AG04450 (cell line): Measurements from ENCODE around the gene SNRPF. TPM values are rescaled to one million over a fixed set of nuclear protein-coding genes. Genes with fewer than 3 reads are reported as not detected.
"Not testable (repeated sequence)": the region's sequence is repeated elsewhere in the genome, so short reads cannot be mapped to it uniquely, and the experiment has no call there.

Experiments
- CTCF ChIA-PET: fragments of 300-600, 350-600 bp; formaldehyde crosslinking; extraction: SDS; loops from one replicate; lab custom pipeline; 2022; ENCODE audit warnings: antibody characterized with exemption, inconsistent platforms; lab: Charles Lee
- POLR2A ChIA-PET: fragments of 350-600 bp; formaldehyde crosslinking; extraction: SDS; loops from one replicate; lab custom pipeline; 2021; ENCODE audit warnings: antibody characterized with exemption, inconsistent platforms; lab: Yijun Ruan, JAX
- DNase-seq: peaks from one replicate; pipeline ENCODE4 v3.0.0-alpha.2; 2011; ENCODE audit warnings: low read depth, low spot score
- H3K27ac ChIP-seq: one replicate; pipeline ENCODE4 v1.5.1; 2012; ENCODE audit warnings: low read depth, low read length, control low read depth
- H3K27me3 ChIP-seq: one replicate; pipeline ENCODE4 v1.6.0; 2012; ENCODE audit warnings: low read length; ENCODE audit not compliant: control insufficient read depth, insufficient read depth
- H3K4me3 ChIP-seq: 2 replicates; pipeline ENCODE4 v1.5.1; 2011; ENCODE audit warnings: mild to moderate bottlenecking, low read depth, low read length, control low read depth
- H3K9me3 ChIP-seq: 2 replicates; pipeline ENCODE4 v1.5.1; 2012; ENCODE audit warnings: low read length; ENCODE audit not compliant: control insufficient read depth, insufficient read depth
- polyA plus RNA-seq: library from polyadenylated mRNA; depleted of rRNA; stranded (reverse); fragments of >200 nt; gene quantifications from 2 replicates; pipeline ENCODE4 v1.2.3, GENCODE V29; 2011
- TF ChIP-seq, protein P1 (sequence below): IDR thresholded peaks from 2 replicates; pipeline ENCODE4 v1.5.1; 2011; ENCODE audit warnings: low read depth, low read length, control low read depth, inconsistent platforms

SNRPF gene
- polyA plus RNA-seq, 1 experiment, result 21.4 TPM

DNA sequence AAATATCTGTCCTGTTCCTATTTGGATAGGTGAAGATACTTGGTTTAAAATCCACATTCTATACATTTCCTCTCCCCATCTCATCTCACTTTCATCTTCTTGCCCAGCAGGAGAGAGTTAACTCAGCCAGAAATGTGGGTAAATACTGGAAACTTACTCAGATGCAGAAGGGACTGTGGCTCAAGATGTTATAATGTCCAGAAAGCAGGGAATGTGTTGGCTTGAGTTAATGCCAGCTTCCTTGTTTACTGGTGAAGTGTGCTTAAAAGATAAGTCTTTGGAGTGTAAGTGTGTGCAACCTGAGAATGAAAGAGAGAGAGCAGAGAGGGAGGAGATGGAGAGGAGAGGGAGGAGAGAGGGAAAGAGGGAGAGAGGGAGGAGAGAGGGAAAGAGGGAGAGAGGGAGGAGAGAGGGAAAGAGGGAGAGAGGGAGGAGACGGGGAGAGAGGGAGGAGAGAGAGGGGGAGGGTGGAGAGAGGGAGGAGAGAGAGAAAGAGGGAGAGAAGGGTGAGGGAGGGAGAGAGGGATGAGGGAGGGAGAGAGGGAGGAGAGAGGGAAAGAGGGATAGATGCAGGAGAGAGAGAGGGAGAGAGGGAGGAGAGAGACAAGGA, 22.0 kb upstream of the SNRPF start:
- TF ChIP-seq, protein P1, sequence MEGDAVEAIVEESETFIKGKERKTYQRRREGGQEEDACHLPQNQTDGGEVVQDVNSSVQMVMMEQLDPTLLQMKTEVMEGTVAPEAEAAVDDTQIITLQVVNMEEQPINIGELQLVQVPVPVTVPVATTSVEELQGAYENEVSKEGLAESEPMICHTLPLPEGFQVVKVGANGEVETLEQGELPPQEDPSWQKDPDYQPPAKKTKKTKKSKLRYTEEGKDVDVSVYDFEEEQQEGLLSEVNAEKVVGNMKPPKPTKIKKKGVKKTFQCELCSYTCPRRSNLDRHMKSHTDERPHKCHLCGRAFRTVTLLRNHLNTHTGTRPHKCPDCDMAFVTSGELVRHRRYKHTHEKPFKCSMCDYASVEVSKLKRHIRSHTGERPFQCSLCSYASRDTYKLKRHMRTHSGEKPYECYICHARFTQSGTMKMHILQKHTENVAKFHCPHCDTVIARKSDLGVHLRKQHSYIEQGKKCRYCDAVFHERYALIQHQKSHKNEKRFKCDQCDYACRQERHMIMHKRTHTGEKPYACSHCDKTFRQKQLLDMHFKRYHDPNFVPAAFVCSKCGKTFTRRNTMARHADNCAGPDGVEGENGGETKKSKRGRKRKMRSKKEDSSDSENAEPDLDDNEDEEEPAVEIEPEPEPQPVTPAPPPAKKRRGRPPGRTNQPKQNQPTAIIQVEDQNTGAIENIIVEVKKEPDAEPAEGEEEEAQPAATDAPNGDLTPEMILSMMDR, result no peak
- Histone ChIP-seq H3K9me3 (no peaks in the 10 kb centered on the region), H3K27ac (peak overlapping the region; percentile 4), H3K4me3 (peak overlapping the region; percentile 29; the same call in 1 of the 2 replicates), H3K27me3 (no peaks in the 10 kb centered on the region)
- no peak for DNase-seq
- ChIA-PET CTCF (interaction anchor here (0.7 to 0.9 kb wide), 4 partner anchors 12 to 266 kb away, joined by 3 to 4 read pairs (median 3); no protein-coding TSS in a partner anchor), POLR2A (interaction anchor here (0.6 kb wide), 1 partner anchor 18 kb away, joined by 10 read pairs; no protein-coding TSS in a partner anchor)

DNA sequence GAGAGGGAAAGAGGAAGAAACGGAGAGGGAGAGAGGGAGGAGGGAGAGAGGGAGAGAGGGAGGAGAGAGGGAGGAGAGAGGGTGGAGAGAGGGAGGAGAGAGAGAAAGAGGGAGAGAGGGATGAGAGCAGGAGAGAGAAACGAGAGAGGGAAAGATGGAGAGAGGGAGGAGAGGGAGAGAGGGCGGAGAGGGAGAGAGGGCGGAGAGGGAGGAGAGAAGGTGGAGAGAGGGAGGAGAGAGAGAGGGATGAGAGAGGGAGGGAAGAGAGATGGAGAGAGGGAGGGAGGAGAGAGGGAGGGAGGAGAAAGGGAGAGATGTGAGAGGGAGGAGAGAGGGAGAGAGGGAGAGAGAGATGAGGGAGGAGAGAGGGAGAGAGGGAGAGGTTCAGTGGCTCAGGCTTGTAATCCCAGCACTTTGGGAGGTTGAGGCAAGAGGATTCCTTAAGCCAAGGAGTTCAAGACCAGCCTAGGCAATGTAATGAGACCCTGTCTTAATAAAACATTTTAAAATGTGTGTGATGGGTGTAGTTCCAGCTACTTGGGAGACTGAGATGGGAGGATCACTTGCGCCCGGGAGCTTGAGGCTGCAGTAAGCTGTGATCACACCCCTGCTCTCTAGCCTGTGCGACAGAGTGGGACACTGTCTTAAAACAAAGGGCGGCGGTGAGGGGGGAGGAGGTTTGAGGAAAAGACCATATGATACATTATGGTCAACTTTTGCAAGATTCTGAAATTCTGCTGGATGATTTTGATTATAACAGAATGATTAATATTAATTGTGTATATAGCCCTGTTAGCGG, 21.3 kb upstream of the SNRPF start:
- Histone ChIP-seq H3K27me3 (no peaks in the 10 kb centered on the region), H3K4me3 (peak overlapping the region; percentile 29; the same call in 1 of the 2 replicates), H3K9me3 (no peaks in the 10 kb centered on the region), H3K27ac (no peak overlapping the region)
- no peak for DNase-seq
- CTCF ChIA-PET, result interaction anchor here (0.8 kb wide), 1 partner anchor 21 kb away, joined by 3 read pairs; no protein-coding TSS in a partner anchor
- TF ChIP-seq, protein P1, result no peak
- POLR2A ChIA-PET, result no interaction called here

DNA sequence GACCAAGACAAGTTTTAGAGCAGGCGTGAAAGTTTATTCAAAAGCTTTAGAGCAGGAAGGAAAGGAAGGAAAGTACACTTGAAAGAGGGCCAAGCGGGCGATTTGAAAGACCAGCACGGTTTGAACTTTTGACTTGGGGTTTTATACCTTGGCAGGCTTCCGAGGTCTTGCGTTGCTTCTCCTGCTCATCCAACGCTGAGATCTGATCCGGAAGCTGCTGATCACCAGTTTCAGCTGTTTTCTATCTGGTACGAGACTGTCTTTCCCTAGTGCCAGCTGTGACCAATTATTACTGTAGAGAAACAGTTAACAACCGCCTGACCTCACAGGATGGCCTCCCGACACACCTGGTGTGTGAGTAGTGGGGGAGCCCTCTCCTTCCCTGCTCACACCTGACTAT, 20.6 kb upstream of the SNRPF start:
- H3K9me3 ChIP-seq, result no peaks in the 10 kb centered on the region
- H3K27ac ChIP-seq, result no peak overlapping the region
- POLR2A ChIA-PET, result no interaction called here
- TF ChIP-seq, protein P1, result no peak
- DNase-seq, result no peak
- no peaks in the 10 kb centered on the region for H3K27me3 ChIP-seq
- H3K4me3 ChIP-seq, result no peak overlapping the region
- CTCF ChIA-PET, result interaction anchor here (0.8 kb wide), 1 partner anchor 22 kb away, joined by 3 read pairs; no protein-coding TSS in a partner anchor

DNA sequence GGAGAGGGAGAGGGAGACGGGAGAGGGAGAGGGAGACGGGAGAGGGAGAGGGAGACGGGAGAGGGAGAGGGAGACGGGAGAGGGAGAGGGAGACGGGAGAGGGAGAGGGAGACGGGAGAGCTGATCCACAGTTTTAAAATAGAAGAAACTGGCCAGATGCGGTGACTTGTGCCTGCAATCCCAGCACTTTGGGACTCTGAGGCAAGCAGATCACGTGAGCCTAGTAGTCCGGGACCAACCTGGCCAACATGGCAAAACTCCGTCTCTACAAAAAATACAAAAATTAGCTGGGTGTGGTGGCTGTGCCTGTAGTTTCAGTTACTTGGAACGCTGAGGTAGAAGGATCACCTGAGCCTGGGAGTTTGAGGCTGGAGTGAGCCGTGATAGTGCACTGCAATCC, 16.3 kb upstream of the SNRPF start:
- CTCF ChIA-PET, H3K4me3 ChIP-seq, H3K27ac ChIP-seq, DNase-seq, POLR2A ChIA-PET, H3K27me3 ChIP-seq, H3K9me3 ChIP-seq: not testable (repeated sequence)

DNA sequence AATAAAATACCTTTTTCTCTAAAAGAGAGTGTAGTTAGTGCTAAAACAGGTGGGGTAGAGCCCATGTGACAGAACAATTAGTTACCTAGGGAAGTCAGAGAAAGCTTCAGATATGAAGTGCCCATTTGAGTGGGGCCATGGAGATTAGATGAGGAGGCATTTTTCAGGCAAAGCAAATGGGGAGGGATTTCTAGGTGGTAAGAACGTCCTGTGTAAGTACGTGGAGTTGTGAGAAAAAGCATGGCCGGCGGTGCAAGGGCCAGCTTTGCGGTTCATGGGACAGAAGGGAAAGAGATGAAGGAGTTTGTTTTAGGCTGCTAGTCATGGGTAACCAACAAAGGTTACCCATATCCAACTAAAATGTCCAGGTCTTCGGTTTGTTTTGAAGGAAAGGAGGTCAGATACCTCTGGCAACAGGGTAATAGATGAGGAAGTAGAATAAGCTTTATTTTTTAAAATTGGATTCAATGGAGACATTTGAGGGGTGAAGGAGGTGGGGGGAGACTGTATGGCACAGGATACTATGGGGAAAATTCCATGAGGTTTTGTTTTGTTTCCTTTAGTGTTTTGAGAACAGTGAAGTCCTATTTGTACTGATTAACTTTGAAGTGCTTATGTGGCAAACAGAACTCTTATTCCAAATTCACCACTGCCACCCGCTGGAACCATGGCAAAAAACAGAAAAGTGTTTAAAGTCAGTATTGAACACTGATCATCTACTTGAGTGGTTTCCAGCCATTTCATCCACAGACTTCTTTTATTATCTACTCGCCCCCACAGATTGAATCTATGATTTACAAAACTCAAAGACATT, 10.0 kb upstream of the SNRPF start:
- ChIA-PET POLR2A (no interaction called here), CTCF (interaction anchor here (0.6 to 2.5 kb wide), 13 partner anchors 12 to 301 kb away, joined by 3 to 25 read pairs (median 3); no protein-coding TSS in a partner anchor)
- Histone ChIP-seq H3K9me3 (no peaks in the 10 kb centered on the region), H3K27me3 (peaks cover 9% of the 10 kb centered on the region), H3K27ac (no peak overlapping the region), H3K4me3 (no peak overlapping the region)
- DNase-seq, result no peak
- TF ChIP-seq, protein P1, result peak; percentile 44
